ENCODE measurements around the gene AGPAT2.

The AGPAT2 gene

GRCh38 chr9:136729926-136730325 lies 42.7 kb upstream of the AGPAT2 start:
- TF ChIP-seq GLIS3 (CRISPR knock-in tag; IDR thresholded peaks at IDR 0.05): no peak
- no peak for TF ChIP-seq ZNF565 (CRISPR knock-in tag; conservative IDR thresholded peaks at IDR 0.05; ENCODE audit: low read depth)
- TF ChIP-seq SNAI2 (CRISPR knock-in tag; IDR thresholded peaks at IDR 0.05): no peak
- no peak for TF ChIP-seq CREB5 (CRISPR knock-in tag; IDR thresholded peaks at IDR 0.05; ENCODE audit: low read depth)
- TF ChIP-seq RARB (CRISPR knock-in tag; IDR thresholded peaks at IDR 0.05): no peak
- TF ChIP-seq POU6F1 (CRISPR knock-in tag; IDR thresholded peaks at IDR 0.05; ENCODE audit: borderline replicate concordance, low read depth): no peak
- TF ChIP-seq CSRNP3 (CRISPR knock-in tag; IDR thresholded peaks at IDR 0.05): no peak
- TF ChIP-seq ARNTL (CRISPR knock-in tag; IDR thresholded peaks at IDR 0.05; ENCODE audit: borderline replicate concordance, low read depth): no peak
- TF ChIP-seq PPARA (CRISPR knock-in tag; IDR thresholded peaks at IDR 0.05; ENCODE audit: borderline replicate concordance): no peak
- no peak for ATAC-seq

- TF ChIP-seq CSDC2 (CRISPR knock-in tag; IDR thresholded peaks at IDR 0.05): no peak
- TF ChIP-seq ZNF70 (CRISPR knock-in tag; IDR thresholded peaks at IDR 0.05): no peak
- TF ChIP-seq ZFP30 (CRISPR knock-in tag; IDR thresholded peaks at IDR 0.05): no peak
- no peak for TF ChIP-seq TOX (CRISPR knock-in tag; IDR thresholded peaks at IDR 0.05; ENCODE audit: borderline replicate concordance)
- TF ChIP-seq TSHZ2 (CRISPR knock-in tag; IDR thresholded peaks at IDR 0.05): no peak
- TF ChIP-seq ZFP3 (CRISPR knock-in tag; IDR thresholded peaks at IDR 0.05): no peak
- no peak for TF ChIP-seq ISL1 (CRISPR knock-in tag; IDR thresholded peaks at IDR 0.05)
- TF ChIP-seq CSRNP3 (CRISPR knock-in tag; IDR thresholded peaks at IDR 0.05): no peak
- TF ChIP-seq POU6F1 (CRISPR knock-in tag; IDR thresholded peaks at IDR 0.05; ENCODE audit: borderline replicate concordance, low read depth): no peak
- TF ChIP-seq ZC3H10 (CRISPR knock-in tag; IDR thresholded peaks at IDR 0.05): no peak
- TF ChIP-seq GLIS3 (CRISPR knock-in tag; IDR thresholded peaks at IDR 0.05): no peak
- TF ChIP-seq BACH2 (CRISPR knock-in tag; IDR thresholded peaks at IDR 0.05; ENCODE audit: borderline replicate concordance): no peak
- TF ChIP-seq OSR1 (CRISPR knock-in tag; IDR thresholded peaks at IDR 0.05): no peak
- no peak for TF ChIP-seq PPARA (CRISPR knock-in tag; IDR thresholded peaks at IDR 0.05; ENCODE audit: borderline replicate concordance)
- peak; percentile 5 for ATAC-seq
Measured at GRCh38 chr9:136729144-136729543, 41.9 kb upstream of the AGPAT2 start.

- peak; percentile 55 for ATAC-seq
- TF ChIP-seq ZFP3 (CRISPR knock-in tag; IDR thresholded peaks at IDR 0.05) (peak; percentile 88), SNAI2 (CRISPR knock-in tag; IDR thresholded peaks at IDR 0.05) (no peak), TOX (CRISPR knock-in tag; IDR thresholded peaks at IDR 0.05; ENCODE audit: borderline replicate concordance) (no peak)
Measured at GRCh38 chr9:136728548-136729123, 41.4 kb upstream of the AGPAT2 start.

Measured in SK-N-SH treated with all-trans-retinoic acid at 6 μM for 48 hours (cell line).